ENCODE results near the gene KREMEN2.
"Not testable (repeated sequence)": the region's sequence is repeated elsewhere in the genome, so short reads cannot be mapped to it uniquely, and the experiment has no call there.

Gene KREMEN2, protein sequence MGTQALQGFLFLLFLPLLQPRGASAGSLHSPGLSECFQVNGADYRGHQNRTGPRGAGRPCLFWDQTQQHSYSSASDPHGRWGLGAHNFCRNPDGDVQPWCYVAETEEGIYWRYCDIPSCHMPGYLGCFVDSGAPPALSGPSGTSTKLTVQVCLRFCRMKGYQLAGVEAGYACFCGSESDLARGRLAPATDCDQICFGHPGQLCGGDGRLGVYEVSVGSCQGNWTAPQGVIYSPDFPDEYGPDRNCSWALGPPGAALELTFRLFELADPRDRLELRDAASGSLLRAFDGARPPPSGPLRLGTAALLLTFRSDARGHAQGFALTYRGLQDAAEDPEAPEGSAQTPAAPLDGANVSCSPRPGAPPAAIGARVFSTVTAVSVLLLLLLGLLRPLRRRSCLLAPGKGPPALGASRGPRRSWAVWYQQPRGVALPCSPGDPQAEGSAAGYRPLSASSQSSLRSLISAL

DNA sequence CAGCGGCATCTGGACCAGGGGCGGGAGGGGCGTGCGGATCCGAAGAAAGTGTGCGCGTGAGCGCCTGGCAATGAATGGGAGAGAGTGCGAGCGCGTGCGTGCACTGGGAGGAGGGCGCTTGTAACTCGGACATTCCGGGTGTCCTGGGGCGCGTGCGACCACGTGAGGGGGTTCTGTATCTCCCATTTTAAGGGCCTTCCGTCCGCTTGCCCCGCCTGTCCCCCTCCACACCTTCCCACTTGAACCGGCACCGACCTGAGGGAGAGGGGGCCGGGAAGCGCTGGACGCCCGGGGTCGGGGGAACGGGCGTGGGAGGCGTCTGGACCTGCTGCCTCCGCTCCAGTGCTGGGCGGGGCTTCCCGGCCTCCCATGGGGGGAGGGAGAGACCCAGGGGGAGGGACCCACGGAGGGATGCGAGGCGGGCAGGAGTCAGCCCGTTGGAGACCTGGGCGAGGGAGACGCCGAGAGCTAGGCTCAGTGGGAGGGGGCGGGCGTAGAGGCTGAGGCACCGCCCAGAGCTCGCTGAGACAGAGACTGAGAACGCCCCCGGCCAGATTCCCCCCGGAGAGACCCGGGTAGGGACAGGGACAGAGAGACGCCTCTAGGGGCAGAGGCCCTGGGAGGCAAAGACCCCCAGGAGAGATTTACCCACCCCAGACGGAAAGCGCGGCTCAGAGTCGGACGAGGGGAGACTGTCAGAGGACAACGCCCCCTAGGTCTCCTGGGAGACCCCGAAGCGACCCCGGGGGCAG lies at the start of gene KREMEN2:
KREMEN2 (plus strand) TSS at position 553 of the 752 bp plus-strand sequence. CDS start 246 bp downstream, outside the sequence.
- peak in 1 of 3 donors; percentile 33 for DNase-seq (ENCODE audit: low read depth in 3 of 3, low spot score in 1 of 3)

DNA sequence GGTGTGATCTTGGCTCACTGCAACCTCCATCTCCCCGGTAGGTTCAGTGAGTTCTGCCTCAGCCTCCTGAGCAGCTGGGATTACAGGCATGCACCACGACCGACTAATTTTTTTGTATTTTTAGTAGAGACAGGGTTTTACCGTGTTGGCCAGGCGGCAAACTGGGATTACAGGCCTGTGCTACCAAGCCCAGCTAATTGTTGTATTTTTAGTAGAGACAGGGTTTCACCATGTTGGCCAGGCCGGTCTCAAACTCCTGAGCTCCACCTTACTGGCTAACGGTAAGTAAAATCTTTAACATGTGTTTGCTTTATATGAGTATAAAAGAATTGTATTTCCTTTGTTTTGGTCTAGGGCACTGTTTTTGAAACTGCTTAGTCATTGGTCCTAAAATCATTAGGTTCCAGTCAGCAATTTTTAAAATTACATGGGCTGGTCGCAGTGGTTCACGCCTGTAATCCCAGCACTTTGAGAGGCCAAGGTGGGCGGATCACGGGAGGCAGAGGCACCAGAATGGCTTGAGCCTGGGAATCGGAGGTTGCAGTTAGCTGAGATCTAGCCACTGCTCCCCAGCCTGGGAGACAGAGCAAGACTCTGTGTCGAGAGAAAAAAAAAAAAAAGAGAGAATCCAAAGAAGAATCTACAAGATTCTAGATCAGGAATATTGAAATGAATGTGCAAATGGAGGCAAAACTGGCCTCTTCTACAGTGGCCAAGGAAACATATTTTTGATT lies 48.7 kb upstream of the KREMEN2 start:
- no peak for DNase-seq (ENCODE audit: low read depth in 3 of 3, low spot score in 1 of 3)

DNA sequence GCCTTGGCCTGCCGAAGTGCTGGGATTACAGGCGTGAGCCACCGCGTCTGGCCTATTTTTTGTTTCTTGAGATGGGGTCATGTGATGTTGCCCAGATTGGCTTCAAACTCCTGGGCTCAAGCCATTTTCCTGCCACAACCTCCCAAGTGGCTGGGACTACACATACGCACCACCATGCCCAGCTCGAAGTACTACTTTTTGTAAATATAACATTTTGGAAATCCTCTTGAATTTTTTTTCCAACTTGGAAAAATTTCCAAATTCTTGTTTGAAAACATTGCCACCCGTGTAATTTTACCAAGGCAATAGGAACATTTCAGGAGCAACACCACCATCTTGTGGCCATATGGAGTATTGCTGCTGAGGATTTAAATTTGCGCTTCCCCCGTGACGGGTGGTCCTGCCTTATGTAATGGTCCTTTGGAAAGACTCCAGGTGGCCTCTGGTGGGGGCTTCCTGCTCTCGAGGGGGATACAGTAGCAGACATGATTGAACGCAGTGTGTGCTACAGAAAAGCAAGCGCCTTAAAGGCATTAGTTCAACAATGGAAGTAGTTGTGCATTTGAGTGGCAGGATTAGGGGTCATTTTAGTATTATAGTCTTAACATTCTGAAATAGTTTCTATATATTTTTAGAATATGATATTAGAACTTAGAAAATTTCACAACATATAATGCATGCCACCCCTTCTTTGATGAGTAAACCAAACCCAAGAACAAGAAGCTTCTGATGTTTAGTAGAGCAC lies 44.4 kb upstream of the KREMEN2 start:
- DNase-seq (ENCODE audit: low read depth in 3 of 3, low spot score in 1 of 3): peak in 1 of 3 donors; percentile 46

DNA sequence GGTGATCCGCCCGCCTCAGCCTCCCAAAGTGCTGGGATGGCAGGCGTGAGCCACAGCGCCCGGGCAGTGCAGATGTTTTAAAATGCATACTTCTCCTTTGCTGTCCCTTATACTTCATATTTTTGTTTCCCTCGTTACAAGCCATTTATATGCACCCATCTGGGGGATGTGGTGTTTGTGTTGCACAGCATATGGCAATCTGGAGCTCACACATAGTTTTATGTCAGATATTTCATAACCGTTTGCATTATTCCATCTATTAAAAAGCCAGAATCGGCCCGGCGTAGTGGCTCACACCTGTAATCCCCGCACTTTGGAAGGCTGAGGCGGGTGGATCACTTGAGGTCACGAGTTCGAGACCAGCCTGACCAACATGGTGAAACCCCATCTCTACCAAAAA lies 40.6 kb upstream of the KREMEN2 start:
- DNase-seq (ENCODE audit: low read depth in 3 of 3, low spot score in 1 of 3): no peak

DNA sequence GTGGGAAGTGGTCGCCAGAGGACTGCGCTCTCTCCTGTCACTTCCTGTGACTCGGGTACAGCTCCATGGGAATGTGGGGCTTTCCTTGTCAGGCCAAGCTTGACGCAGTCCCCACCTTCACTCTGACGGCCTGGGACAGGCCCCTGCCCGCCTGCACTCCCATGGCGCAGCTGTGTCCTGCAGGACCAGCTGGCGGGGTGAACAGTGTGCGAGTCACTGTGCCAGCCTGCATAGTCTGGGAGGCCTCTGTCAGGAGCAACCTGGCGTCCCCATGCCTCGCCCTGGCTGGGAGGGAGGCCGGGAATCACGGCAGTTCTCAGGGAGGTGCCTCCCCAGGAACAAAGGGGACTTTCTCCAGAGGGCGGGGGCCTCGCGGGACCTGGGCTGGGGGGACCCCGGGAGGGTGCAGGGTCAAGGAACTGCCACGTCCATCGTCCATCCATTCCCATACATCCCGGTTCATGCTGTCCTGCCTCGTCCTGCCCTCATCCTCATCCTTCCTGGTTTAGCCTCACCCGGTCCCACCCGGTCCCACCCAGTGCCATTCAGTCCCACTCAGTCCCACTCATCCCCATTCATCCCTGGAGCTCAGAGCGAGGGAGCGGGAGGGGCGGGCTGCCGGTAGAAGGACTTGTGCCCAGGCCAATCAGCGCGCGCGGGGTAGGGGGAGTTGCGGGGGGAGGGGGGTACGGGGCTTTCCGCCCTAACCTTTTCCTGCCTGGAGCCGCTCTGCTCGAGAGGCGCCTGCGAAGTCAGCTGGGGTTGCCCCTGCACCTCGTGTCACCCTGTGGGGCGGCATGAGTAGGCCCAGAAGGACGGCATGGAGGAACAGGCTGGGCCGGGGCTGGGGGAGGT lies 38.9 kb upstream of the KREMEN2 start:
- DNase-seq (ENCODE audit: low read depth in 3 of 3, low spot score in 1 of 3): no peak

DNA sequence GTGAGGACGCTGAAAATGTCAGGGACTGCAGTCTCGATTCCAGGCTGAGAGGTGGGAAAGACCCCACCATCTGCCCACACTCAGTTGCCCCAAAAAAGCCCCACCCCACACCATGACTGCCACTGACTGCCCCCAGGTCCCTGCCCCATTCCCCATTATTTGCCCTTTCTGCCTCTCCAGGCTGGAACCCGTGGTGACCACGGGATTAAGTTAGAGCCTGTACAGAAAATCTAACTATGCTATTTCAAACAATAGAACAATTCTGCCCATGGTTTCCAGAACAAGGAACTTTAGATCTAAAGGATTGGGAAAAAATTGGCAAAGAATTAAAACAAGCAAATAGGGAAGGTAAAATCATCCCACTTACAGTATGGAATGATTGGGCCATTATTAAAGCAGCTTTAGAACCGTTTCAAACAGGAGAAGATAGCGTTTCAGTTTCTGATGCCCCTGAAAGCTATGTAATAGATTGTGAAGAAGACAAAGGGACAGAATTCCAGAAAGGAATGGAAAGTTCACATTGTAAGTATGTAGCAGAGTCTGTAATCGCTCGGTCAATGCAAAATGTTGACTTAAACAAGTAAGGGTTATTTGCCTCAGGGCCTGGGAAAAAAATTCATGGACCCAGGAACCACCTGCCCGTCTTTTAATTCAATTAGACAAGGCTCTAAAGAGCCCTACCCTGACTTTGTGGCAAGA lies 38.0 kb upstream of the KREMEN2 start:
- DNase-seq (ENCODE audit: low read depth in 3 of 3, low spot score in 1 of 3): no peak

DNA sequence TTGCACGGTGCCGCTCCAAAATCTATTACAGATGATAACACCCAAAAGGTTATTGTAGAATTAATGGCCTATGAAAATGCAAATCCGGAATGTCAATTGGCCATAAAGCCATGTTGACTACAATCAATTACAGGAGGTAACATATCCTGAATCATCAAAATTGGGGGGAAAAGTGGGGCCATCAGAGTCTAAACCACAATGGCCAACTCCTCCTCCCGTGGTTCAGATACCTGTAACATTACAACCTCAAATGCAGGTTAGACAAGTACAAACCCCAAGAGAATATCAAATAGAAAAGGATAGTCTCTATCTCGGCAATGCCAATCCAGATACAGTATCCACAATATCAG lies 37.5 kb upstream of the KREMEN2 start:
- no peak for DNase-seq (ENCODE audit: low read depth in 3 of 3, low spot score in 1 of 3)

DNA sequence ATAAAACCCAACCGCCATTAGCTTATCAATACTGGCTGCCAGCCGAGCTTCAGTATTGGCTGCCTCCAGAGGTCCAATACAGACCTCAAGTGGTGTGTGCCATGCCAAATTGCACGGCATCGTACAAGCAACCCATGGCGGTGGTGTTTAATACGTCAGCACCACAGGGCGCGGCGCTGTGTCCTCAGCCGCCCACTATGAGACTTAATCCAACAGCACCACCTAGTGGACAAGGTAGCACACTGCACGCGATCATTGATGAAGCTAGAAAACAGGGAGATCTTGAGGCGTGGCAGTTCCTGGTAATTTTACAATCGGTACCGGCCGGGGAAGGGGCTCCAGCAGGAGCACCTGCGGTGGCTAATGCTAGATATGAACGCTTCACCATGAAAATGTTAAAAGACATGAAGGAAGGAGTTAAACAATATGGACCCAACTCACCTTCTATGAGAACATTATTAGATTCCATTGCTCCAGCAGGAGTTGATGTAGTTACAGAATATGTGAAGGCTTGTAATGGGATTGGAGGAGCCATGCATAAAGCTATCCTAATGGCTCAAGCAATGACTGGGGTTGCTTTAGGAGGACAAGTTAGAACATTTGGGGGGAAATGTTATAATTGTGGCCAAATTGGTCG lies 36.9 kb upstream of the KREMEN2 start:
- DNase-seq (ENCODE audit: low read depth in 3 of 3, low spot score in 1 of 3): peak; percentile 71 to 74 (median 73)

DNA sequence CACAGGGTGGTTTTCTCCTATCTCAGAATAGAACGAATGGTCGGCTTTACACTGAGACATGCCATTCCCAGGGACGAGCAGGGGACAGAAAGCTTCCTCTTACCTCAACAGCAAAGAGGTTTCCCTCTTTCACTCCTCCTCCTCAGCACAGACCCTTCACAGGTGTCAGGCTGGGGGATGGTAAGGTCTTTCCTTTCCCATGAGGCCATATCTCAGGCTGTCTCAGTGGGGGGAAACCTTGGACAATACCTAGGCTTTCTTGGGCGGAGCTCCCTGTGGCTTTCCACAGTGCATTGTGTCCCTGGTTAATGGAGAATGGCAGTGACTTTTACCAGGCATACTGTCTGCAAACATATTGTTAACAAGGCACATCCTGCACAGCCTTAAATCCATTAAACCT lies 35.9 kb upstream of the KREMEN2 start:
- not testable (repeated sequence) for DNase-seq (ENCODE audit: low read depth in 3 of 3, low spot score in 1 of 3)

DNA sequence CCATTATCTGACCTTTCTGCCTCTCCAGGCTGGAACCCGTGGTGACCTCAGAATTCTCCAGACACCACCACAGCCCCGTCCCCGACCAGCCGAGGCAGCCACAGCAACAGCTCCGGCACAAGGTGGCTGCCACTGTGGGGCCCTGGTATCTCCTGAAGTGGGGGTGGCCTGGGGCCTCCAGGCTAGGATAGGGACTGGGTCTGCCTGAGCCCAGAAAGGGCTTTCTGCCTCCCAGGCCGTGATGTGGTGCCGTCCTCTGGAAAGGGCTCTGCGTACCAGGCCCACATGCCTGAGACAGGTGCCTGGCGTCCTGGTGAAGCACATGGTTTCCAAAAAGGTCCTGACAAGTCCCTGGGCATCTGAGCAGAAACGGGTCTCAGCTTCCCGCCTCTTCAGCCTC lies 35.3 kb upstream of the KREMEN2 start:
- DNase-seq (ENCODE audit: low read depth in 3 of 3, low spot score in 1 of 3): no peak

DNA sequence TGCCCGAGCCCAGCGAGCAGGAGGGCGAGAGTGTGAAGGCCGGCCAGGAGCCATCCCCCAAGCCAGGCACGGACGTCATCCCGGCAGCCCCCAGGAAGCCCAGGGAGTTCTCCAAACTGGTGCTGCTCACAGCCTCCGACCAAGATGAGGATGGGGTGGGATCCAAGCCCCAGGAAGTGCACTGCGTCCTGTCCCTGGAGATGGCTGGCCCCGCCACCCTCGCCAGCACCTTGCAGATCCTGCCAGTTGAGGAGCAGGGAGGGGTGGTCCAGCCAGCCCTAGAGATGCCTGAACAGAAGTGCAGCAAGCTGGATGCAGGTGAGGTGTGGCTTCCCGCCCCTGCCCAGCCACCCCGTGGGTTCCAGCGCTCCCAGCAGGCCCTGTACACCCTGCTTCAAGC lies 34.4 kb upstream of the KREMEN2 start:
- no peak for DNase-seq (ENCODE audit: low read depth in 3 of 3, low spot score in 1 of 3)

DNA sequence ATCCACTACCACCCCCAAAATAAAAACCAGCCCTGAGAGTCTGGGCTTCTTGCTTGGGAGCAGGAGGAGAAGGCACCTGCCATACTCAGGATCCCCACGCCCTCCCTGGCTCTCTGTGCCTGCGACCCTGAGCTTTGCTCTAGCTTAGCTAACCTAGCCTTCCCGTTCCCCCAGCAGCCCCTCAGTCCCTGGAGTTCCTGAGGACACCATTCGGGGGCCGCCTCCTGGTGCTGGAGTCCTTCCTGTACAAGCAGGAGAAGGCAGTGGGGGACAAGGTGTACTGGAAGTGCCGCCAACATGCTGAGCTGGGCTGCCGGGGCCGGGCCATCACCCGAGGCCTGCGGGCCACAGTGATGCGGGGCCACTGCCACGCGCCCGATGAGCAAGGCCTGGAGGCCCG lies 33.8 kb upstream of the KREMEN2 start:
- no peak for DNase-seq (ENCODE audit: low read depth in 3 of 3, low spot score in 1 of 3)

DNA sequence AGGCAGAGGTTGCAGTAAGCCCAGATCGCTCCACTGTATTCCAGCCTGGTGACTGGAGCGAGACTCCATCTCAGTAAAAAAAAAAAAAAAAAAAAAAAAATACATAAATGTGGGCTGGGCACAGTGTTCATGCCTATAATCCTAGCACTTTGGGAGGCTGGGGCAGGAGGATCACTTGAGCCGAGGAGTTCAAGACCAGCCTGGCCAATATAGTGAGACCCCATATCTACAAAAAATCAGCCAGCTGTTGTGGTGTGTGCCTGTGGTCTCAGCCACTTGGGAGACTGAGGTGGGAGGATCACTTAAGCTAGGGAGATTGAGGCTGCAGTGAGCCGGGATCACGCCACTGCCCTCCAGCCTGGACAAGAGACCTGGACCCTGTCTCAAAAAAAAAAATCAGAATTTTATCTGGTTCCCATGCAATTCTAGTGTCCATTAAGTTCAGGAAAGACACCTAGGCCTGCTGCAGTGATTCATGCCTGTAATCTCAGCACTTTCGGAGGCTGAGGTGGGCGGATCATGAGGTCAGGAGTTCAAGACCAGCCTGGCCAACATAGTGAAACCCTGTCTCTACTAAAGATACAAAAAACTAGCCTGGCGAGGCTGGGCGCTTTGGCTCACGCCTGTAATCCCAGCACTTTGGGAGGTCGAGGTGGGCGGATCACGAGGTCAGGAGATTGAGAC lies 32.7 kb upstream of the KREMEN2 start:
- DNase-seq (ENCODE audit: low read depth in 3 of 3, low spot score in 1 of 3): not testable (repeated sequence)

DNA sequence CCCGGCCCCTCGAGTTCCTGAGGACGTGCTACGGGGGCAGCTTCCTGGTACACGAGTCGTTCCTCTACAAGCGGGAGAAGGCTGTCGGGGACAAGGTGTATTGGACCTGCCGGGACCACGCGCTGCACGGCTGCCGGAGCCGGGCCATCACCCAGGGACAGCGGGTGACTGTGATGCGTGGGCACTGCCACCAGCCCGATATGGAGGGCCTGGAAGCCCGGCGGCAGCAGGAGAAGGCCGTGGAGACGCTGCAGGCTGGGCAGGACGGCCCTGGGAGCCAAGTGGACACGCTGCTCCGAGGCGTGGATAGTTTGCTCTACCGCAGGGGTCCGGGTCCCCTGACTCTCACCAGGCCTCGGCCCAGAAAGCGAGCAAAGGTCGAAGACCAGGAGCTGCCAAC lies 30.9 kb upstream of the KREMEN2 start:
- no peak for DNase-seq (ENCODE audit: low read depth in 3 of 3, low spot score in 1 of 3)

DNA sequence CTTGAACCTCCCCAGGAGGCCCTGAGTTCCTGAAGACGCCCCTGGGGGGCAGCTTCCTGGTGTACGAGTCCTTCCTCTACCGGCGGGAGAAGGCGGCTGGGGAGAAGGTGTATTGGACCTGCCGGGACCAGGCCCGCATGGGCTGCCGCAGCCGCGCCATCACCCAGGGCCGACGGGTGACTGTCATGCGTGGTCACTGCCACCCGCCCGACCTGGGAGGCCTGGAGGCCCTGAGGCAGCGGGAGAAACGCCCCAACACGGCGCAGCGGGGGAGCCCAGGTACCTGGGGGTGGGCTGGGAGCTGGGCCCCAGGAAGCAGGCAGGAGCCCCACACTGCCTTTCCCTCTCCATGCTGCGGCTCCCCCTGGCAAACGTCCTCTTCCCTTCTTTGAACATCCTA lies 30.4 kb upstream of the KREMEN2 start:
- no peak for DNase-seq (ENCODE audit: low read depth in 3 of 3, low spot score in 1 of 3)

DNA sequence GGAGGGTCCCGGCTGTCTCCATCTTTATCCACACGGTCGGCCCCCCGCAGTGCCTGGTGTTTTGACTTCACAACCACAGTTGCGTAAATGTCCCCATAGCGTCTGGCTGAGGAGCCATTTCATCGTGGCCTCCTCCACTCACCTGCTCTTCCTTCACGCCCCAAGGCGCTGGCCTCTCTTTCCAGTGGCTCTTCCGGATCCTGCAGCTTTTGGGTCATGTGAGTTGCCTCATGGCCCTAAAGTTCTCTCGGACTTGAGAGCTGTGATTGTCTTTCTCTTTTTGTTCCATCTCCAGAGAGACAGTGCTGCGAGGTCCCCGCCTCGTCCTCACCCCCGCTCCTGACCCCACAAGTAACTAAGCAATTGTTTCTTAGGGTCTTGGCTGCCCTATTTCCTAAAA lies 29.6 kb upstream of the KREMEN2 start:
- no peak for DNase-seq (ENCODE audit: low read depth in 3 of 3, low spot score in 1 of 3)

DNA sequence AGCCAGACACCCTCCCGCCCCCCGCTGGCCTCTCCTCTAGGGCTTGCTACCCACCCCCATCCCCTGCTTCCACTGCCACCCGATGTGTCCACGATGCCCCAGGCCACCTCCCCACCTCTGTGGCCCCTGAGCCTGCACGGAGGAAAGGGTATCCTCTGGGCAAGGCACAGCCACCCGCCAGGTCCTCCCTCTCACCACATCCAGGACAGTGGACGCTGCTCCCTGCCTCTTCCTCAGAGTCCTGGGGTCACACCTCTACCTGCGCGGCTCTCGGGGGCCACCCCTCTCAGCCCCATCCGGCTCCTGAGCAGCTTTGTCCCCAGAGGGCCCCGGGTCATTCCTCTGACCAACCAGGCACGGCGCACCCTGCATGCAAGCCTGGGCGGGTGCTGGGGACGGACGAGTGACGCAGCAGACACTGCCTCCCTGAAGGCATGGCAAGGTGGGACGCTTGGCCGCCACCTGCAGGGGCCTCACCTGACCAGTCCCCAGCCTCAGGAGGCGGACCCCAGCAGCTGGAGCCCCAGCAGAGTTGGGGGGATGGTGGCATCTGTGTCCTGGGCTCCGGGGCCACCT lies 27.6 kb upstream of the KREMEN2 start:
- DNase-seq (ENCODE audit: low read depth in 3 of 3, low spot score in 1 of 3): no peak

DNA sequence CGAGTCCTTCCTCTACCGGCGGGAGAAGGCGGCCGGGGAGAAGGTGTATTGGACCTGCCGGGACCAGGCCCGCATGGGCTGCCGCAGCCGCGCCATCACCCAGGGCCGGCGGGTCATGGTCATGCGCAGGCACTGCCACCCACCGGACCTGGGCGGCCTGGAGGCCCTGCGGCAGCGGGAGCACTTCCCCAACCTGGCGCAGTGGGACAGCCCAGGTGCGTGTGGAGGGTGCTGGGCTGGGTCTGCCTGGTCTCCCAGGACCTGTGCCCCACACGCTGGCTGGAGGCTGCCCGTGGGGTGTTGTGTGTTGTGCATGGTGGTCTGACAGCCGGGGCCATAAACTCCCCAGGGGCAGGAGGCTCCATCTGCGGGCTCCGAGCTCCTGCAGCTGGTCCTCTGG lies 26.9 kb upstream of the KREMEN2 start:
- DNase-seq (ENCODE audit: low read depth in 3 of 3, low spot score in 1 of 3): no peak

Measured in stimulated activated CD4-positive, alpha-beta T cell treated with anti-CD3 and anti-CD28 coated beads, TNF-alpha, amount 100 ng/mL, for 1 hour (primary cell).